Retinal pigment epithelial cell (primary cell): ENCODE measurements around the gene SYCP3.
"Not testable (repeated sequence)": the region's sequence is repeated elsewhere in the genome, so short reads cannot be mapped to it uniquely, and the experiment has no call there.

ENCODE experiments used
- DNase-seq: peaks from one replicate; pipeline ENCODE4 v3.0.0-alpha.2; 2010; ENCODE audit warnings: low read depth
- H3K4me3 ChIP-seq: 2 replicates; pipeline ENCODE4 v1.5.1; 2011; ENCODE audit warnings: mild to moderate bottlenecking, low read length, control low read depth, moderate library complexity
- TF ChIP-seq, protein P1 (sequence below): conservative IDR thresholded peaks from 2 replicates; pipeline ENCODE4 v1.5.1; 2011; ENCODE audit warnings: low read depth, low read length, control low read depth, inconsistent platforms

The SYCP3 gene

DNA sequence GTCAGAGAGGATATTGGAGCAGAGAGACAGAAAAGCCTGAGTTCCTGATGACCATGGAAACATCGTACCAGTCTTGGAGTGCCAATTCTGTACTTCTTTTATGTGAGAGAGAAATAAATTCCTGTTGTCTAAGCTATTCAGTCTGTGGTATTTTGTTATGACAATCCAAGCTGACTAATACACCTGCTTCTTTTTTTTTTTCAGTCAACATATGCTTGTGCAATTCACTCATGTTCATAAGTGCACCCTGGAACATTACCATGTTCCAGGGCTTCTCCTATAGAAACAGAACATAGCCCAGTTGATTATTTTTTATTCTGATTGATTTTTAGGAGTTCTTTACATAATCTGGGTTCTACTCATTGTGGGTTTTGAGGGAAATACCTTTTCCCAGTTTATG, 43.6 kb downstream of the SYCP3 start:
- DNase-seq, result no peak
- TF ChIP-seq, protein P1, sequence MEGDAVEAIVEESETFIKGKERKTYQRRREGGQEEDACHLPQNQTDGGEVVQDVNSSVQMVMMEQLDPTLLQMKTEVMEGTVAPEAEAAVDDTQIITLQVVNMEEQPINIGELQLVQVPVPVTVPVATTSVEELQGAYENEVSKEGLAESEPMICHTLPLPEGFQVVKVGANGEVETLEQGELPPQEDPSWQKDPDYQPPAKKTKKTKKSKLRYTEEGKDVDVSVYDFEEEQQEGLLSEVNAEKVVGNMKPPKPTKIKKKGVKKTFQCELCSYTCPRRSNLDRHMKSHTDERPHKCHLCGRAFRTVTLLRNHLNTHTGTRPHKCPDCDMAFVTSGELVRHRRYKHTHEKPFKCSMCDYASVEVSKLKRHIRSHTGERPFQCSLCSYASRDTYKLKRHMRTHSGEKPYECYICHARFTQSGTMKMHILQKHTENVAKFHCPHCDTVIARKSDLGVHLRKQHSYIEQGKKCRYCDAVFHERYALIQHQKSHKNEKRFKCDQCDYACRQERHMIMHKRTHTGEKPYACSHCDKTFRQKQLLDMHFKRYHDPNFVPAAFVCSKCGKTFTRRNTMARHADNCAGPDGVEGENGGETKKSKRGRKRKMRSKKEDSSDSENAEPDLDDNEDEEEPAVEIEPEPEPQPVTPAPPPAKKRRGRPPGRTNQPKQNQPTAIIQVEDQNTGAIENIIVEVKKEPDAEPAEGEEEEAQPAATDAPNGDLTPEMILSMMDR, result no peak
- H3K4me3 ChIP-seq, result no peak overlapping the region

DNA sequence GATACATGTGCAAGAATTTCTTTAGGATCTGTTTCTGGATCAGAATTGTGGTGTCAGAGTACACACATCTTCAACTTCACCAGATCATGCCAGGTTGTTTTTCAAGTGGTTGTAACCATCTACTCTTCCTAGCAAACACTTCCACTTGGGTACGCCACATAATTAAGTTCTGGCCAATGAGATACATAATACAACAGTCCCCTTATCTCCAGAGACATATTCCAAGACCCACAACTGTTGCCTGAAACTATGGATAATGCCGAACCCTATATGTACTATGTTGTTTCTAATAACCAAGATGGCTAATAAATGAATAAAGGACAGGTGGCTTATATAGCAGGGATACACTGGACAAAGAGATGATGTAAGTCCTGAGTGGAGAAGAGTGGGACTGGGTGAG, 44.3 kb downstream of the SYCP3 start:
- H3K4me3 ChIP-seq, result no peak overlapping the region
- DNase-seq, result no peak
- TF ChIP-seq, protein P1, result no peak

DNA sequence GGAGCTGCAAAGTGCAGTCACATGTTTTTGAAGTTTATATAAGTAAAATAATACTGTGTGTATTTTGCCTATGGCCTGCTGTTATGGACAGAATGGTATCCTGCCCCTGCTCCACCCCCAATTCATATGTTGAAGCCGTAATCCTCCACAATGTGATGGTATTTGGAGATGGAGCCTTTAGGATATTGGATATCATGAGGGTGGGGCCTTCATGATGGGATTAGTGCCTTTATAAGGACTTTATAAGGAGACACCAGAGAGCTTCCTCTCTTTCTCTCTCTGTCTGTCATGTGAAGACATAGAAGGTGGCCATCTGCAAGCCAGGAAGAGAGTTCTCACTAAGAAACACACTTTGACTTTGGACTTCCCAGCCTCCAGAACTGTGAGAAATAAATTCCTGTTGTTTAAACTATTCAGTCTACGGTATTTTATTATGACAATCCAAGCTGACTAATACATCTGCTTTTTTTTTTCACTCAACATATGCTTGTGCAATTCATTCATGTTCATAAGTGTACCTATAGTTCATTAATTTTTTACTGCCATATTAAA, 44.9 kb downstream of the SYCP3 start:
- DNase-seq, result no peak
- TF ChIP-seq, protein P1, result no peak
- H3K4me3 ChIP-seq, result no peak overlapping the region

DNA sequence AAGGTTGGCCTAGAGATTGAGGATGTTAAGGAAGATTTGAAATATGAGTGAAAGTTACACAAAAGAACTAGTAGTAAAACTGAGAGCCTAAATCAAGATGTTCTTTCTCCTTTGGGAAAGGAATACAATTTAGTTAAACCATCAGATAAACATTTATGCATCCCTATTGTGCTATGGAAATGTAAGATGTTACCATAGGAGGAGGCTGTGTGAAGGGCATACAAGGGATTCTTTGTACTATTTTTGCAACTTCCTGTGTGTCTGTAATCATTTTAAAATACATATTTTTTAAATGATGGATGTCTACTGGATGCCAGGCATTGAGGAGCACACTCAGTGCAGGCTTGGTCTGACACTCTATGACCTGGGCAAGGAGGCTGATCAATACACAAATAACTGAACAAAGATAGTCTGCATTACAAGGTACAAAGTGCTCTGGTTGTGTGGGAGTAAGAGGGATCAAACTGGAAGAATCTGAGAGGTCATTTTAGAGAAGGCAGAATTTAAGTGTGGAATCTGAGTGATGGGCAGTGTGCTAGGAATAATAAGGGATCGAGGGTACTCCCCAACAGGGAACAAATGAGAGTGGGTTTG, 47.7 kb downstream of the SYCP3 start:
- TF ChIP-seq, protein P1, result no peak
- no peak for DNase-seq
- H3K4me3 ChIP-seq, result no peak overlapping the region

DNA sequence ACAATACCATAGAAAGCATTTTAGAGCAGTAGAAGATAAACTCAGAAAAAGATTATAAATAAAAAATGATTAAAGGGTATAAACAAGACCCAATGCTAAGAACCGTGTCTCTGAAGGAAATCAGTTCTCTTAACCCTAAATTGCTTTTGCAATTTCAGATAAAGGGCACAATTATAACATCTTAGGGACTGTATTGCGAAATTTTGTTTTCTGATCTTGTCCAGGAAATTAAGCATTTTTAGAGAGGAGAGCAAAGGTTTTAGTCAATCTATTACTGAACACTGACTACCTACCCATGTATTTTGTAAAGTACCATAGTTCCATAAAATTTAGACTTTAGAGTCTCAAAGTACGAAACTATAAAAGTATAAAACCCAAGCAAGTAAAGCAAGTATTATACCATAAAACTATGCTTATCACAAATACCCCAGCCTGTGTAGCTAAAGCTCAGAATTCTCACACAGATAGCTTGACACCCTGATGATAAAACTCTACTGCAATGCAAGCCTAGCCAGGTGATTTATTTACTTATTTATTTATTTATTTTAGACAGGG, 48.6 kb downstream of the SYCP3 start:
- TF ChIP-seq, protein P1, result no peak
- DNase-seq, result no peak
- H3K4me3 ChIP-seq, result no peak overlapping the region

DNA sequence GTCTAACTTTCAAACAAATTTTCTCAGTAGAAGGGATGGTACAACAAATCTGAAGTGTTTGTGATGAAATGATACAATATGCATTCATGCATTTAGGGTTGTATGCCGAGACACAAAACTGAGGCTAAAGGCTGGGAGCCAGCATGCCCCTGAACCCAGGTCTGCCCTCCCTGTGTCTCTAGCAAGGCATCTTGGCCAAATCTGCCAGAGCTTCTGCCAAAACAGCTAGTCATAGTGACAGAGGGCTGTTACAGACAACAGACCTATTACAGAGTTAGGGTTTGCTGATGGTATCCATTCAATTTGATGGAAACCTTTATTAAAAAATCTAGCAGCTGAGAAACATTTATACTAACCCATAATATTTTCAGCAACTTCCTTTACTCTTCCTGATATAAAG, 53.1 kb downstream of the SYCP3 start:
- no peak overlapping the region for H3K4me3 ChIP-seq
- no peak for DNase-seq
- TF ChIP-seq, protein P1, result no peak

DNA sequence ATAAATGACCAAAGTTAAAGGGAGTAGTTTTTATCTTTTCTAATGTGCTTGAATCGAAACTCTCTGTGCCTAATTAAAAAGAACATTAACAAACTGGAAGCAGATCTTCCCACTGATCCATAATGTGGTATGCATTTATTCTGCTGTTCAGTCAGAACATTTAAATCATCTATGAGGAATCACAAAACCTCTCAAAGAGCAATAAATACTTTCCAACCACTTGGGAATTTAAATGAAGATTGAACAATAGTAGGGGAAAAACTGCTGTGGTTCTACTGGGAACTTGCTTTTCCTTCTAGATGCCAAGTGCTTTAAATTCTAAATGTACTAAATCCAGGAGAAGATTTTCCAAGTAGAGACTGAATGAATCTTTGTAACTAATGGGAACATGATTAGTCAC, 54.2 kb downstream of the SYCP3 start:
- TF ChIP-seq, protein P1, result no peak
- no peak for DNase-seq
- H3K4me3 ChIP-seq, result no peak overlapping the region

DNA sequence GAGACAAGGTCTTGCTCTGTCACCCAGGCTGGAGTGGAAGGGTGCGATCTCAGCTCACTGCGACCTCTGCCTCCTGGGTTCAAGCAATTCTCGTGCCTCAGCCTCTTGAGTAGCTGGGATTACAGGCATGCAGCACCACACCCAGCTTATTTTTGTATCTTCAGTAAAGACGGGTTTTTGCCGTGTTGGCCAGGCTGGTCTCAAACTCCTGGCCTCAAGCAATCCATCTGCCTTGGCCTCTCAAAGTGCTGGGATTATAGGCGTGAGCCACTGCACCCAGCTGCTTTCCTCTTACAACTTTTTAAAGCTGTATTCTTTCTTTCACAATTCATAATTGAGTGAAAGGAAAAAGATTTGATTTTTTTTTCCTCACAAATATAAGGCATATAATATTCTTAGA, 57.6 kb downstream of the SYCP3 start:
- H3K4me3 ChIP-seq, DNase-seq: not testable (repeated sequence)
